Motor neuron (in vitro differentiated cells): ENCODE data around the gene KCTD7. TPM values are rescaled to one million over a fixed set of nuclear protein-coding genes. Genes with fewer than 3 reads are reported as not detected.
"Not testable (repeated sequence)": the region's sequence is repeated elsewhere in the genome, so short reads cannot be mapped to it uniquely, and the experiment has no call there.

Source experiments
- ATAC-seq, 8 experiments: fragments of 200-7000 bp; cut with Tn5 transposase; replicated peaks in 6 of 8; 2 replicates each; pipeline ENCODE4 v1.8.0; 2021; ENCODE audit warnings: mild to moderate bottlenecking in 8 of 8, moderate library complexity in 8 of 8
- H3K27ac ChIP-seq, 2 donors: fragments of 250-450 bp; sonication (Bioruptor Pico); 2 replicates each; pipeline ENCODE4 v1.9.0; 2021; ENCODE audit warnings: antibody characterized with exemption in 2 of 2, mild to moderate bottlenecking in 2 of 2, moderate library complexity in 1 of 2
- H3K4me1 ChIP-seq, 2 donors: fragments of 250-450 bp; sonication (Bioruptor Pico); replicated peaks in 1 of 2; 2 replicates each; pipeline ENCODE4 v1.6.1; 2021; ENCODE audit warnings: antibody characterized with exemption in 2 of 2, mild to moderate bottlenecking in 2 of 2, moderate library complexity in 1 of 2
- H3K4me3 ChIP-seq, 5 donors: fragments of 250-450 bp; sonication (Bioruptor Pico); 2 replicates each; pipeline ENCODE4 v1.9.0; 2021; ENCODE audit warnings: antibody characterized with exemption in 5 of 5, mild to moderate bottlenecking in 5 of 5, moderate library complexity in 4 of 5
- WGBS, 10 experiments: fragments of 450-650 bp; shearing (Covaris generic); methylation state at CpG; one replicate each; pipeline ENCODE4 v1.0.0; 2022; 5-methylcytosine and 5-hydroxymethylcytosine counted together
- in situ Hi-C, 9 experiments: fragments of 400-800 bp; cut with MboI; loops; one replicate each; pipeline ENCODE4 v1.15.0; 2021; ENCODE audit warnings: low sequenced_read_pairs in 9 of 9, low pct_unique_long_range_greater_than_20kb in 2 of 9; ENCODE audit not compliant: unreplicated experiment in 9 of 9
- total RNA-seq, 8 experiments: library from RNA; unstranded; fragments of 300-600 nt; gene quantifications; 2 replicates each; pipeline versions ENCODE4 v1.2.3 to v1.2.4, GENCODE V29; 2022

The KCTD7 gene
- total RNA-seq, 8 experiments from 2014 or later = 6.5 to 34.3 (median 21.1) TPM

GRCh38 chr7:66666313-66666952, 37.8 kb downstream of the KCTD7 start:
- peaks cover 0 to 2% of the 10 kb centered on the region in 2 donors for H3K4me1 ChIP-seq
- in situ Hi-C loops = no loop called here
- H3K27ac ChIP-seq = no peak overlapping the region
- H3K4me3 ChIP-seq = no peak overlapping the region
- 92 to 100% (median 100%) methylated on average over 1 to 2 of the region's 8 CpGs; no CpG with 5 or more reads in 7 of the 10 experiments for WGBS, 10 experiments
- peak in 1 of 8 experiments; percentile 34 for ATAC-seq

GRCh38 chr7:66667023-66667728, 38.5 kb downstream of the KCTD7 start:
- 90 to 100% (median 100%) methylated on average over 1 to 4 of the region's 11 CpGs; no CpG with 5 or more reads in 3 of the 10 experiments for WGBS, 10 experiments
- in situ Hi-C loops = no loop called here
- no peak overlapping the region for H3K4me3 ChIP-seq
- peaks cover 0 to 2% of the 10 kb centered on the region in 2 donors for H3K4me1 ChIP-seq
- no peak overlapping the region for H3K27ac ChIP-seq
- peak in 1 of 8 experiments; percentile 61 for ATAC-seq

- H3K4me1 ChIP-seq = peaks cover 0 to 2% of the 10 kb centered on the region in 2 donors
- H3K4me3 ChIP-seq = no peak overlapping the region
- in situ Hi-C loops = no loop called here
- 80 to 100% (median 96%) methylated on average over 1 to 5 of the region's 7 CpGs; no CpG with 5 or more reads in 2 of the 10 experiments for WGBS, 10 experiments
- no peak for ATAC-seq
- H3K27ac ChIP-seq = no peak overlapping the region
Observed at GRCh38 chr7:66668112-66668511, 39.4 kb downstream of the KCTD7 start.

GRCh38 chr7:66668677-66669076, 40.0 kb downstream of the KCTD7 start:
- Histone ChIP-seq H3K4me1 (peaks cover 0 to 2% of the 10 kb centered on the region in 2 donors), H3K27ac (no peak overlapping the region), H3K4me3 (no peak overlapping the region)
- in situ Hi-C loops = no loop called here
- ATAC-seq = no peak
- 82 to 100% (median 93%) methylated on average over 1 to 3 of the region's 7 CpGs; no CpG with 5 or more reads in 6 of the 10 experiments for WGBS, 10 experiments

GRCh38 chr7:66669088-66669487, 40.4 kb downstream of the KCTD7 start:
- no peak for ATAC-seq
- Histone ChIP-seq H3K27ac (no peak overlapping the region), H3K4me1 (peaks cover 0 to 2% of the 10 kb centered on the region in 2 donors), H3K4me3 (no peak overlapping the region)
- in situ Hi-C loops = no loop called here
- 100% methylated on average over 1 of the region's 7 CpGs; no CpG with 5 or more reads in 8 of the 10 experiments for WGBS, 10 experiments

- no peaks in the 10 kb centered on the region for H3K4me1 ChIP-seq
- no peak overlapping the region for H3K27ac ChIP-seq
- WGBS, 10 experiments = 40 to 100% (median 90%) methylated on average over 1 to 5 of the region's 5 CpGs; no CpG with 5 or more reads in 3 of the 10 experiments
- in situ Hi-C loops = no loop called here
- H3K4me3 ChIP-seq = no peak overlapping the region
- ATAC-seq = no peak
Observed at GRCh38 chr7:66669496-66669895, 40.8 kb downstream of the KCTD7 start.

GRCh38 chr7:66671034-66671433, 42.4 kb downstream of the KCTD7 start:
- Histone ChIP-seq H3K27ac (no peak overlapping the region), H3K4me3 (no peak overlapping the region), H3K4me1 (no peaks in the 10 kb centered on the region)
- WGBS, 10 experiments = 60 to 100% (median 97%) methylated on average over 1 to 3 of the region's 3 CpGs; no CpG with 5 or more reads in 6 of the 10 experiments
- ATAC-seq = no peak
- in situ Hi-C loops = no loop called here

- H3K4me3 ChIP-seq, in situ Hi-C loops, H3K27ac ChIP-seq, ATAC-seq, H3K4me1 ChIP-seq: not testable (repeated sequence)
- WGBS, 10 experiments = 68 to 100% (median 89%) methylated on average over 1 to 2 of the region's 2 CpGs; no CpG with 5 or more reads in 4 of the 10 experiments
Observed at GRCh38 chr7:66671486-66671885, 42.8 kb downstream of the KCTD7 start.

- ATAC-seq = peak in 4 of 8 experiments; percentile 22 to 33 (median 25)
- in situ Hi-C loops, H3K4me3 ChIP-seq, H3K27ac ChIP-seq, H3K4me1 ChIP-seq: not testable (repeated sequence)
- WGBS, 10 experiments = no CpG with 5 or more reads among the region's 5 CpGs
Observed at GRCh38 chr7:66672432-66673123, 43.9 kb downstream of the KCTD7 start.

- H3K4me3 ChIP-seq, H3K27ac ChIP-seq, H3K4me1 ChIP-seq, in situ Hi-C loops: not testable (repeated sequence)
- ATAC-seq = peak in 7 of 8 experiments; percentile 44 to 88 (median 69)
- no CpG with 5 or more reads among the region's 7 CpGs for WGBS, 10 experiments
Observed at GRCh38 chr7:66673124-66673640, 44.5 kb downstream of the KCTD7 start.

GRCh38 chr7:66679633-66680244, 51.1 kb downstream of the KCTD7 start:
- Histone ChIP-seq H3K4me3 (no peak overlapping the region), H3K4me1 (peaks cover 8 to 15% of the 10 kb centered on the region in 2 donors), H3K27ac (no peak overlapping the region)
- in situ Hi-C loops = no loop called here
- ATAC-seq = no peak
- 71 to 100% (median 82%) methylated on average over 1 to 2 of the region's 3 CpGs; no CpG with 5 or more reads in 4 of the 10 experiments for WGBS, 10 experiments

- 0 to 25% (median 9%) methylated on average over 2 to 24 of the region's 78 CpGs; no CpG with 5 or more reads in 1 of the 10 experiments for WGBS, 10 experiments
- Histone ChIP-seq H3K27ac (peak overlapping the region; percentile 91 to 92), H3K4me1 (peaks cover 8 to 15% of the 10 kb centered on the region in 2 donors), H3K4me3 (peak overlapping the region; percentile 57 to 90 (median 76))
- in situ Hi-C loops = no loop called here
- peak; percentile 85 to 97 (median 94) for ATAC-seq
Observed at GRCh38 chr7:66681491-66682349, 53.0 kb downstream of the KCTD7 start.
